ENCODE results near the gene OMP. TPM values are rescaled to one million over a fixed set of nuclear protein-coding genes. Genes with fewer than 3 reads are reported as not detected.

Gene OMP
- total and polyA plus RNA-seq, 2 donors (not counting 3 experiments of a cell fraction or from before 2014, with no cell fraction given) = 0.80 TPM; not detected in 1

GRCh38 chr11:77127920-77128691, 25.5 kb downstream of the OMP start, which contains the start of gene MYO7A:
Gene MYO7A, plus strand, starts transcription at chr11:77128246. Its CDS starts 2,389 bp downstream, at chr11:77130635.
- no peak for FAIRE-seq
- peak; percentile 26 for DNase-seq (ENCODE audit: low read depth, low spot score)
- Histone ChIP-seq H3K4me2 (ENCODE audit: insufficient read depth, low read length) (peak within 1 kb of the TSS; percentile 70), H3K9me3 (replicated peaks; ENCODE audit: control insufficient read depth, insufficient read depth, low read length) (no peaks in the 10 kb centered on the region), H3K9ac (replicated peaks; ENCODE audit: extremely low read depth, insufficient read depth, low read length) (no peak within 1 kb of the TSS), H2AFZ (ENCODE audit: low read depth, low read length) (peak within 1 kb of the TSS; percentile 85), H3K4me3 (replicated peaks in 1 of 3; ENCODE audit: insufficient read depth in 1 of 3, low read depth in 1 of 3, low read length in 3 of 3) (peak within 1 kb of the TSS in 2 of 3 experiments; percentile 23 to 24), H3K9me1 (replicated peaks; ENCODE audit: control insufficient read depth, extremely low read depth, insufficient read depth, low read length) (no peaks in the 10 kb centered on the region), H4K20me1 (replicated peaks; ENCODE audit: control insufficient read depth, extremely low read depth, insufficient read depth, low read length) (no peaks in the 10 kb centered on the region), H3K4me1 (ENCODE audit: control insufficient read depth, extremely low read depth, insufficient read depth, low read length) (peaks cover 10% of the 10 kb centered on the region), H3K36me3 (ENCODE audit: control insufficient read depth in 2 of 2, extremely low read depth in 1 of 2, insufficient read depth in 2 of 2, low read length in 2 of 2) (peaks cover 0 to 3% of the 10 kb centered on the region in 2 experiments), H3K79me2 (ENCODE audit: control insufficient read depth, insufficient read depth, low read length) (no peaks in the 10 kb centered on the region), H3K27ac (ENCODE audit: insufficient read depth, low read depth, low read length) (no peak within 1 kb of the TSS), H3K27me3 (ENCODE audit: control insufficient read depth in 2 of 2, insufficient read depth in 2 of 2, low read length in 2 of 2) (no peaks in the 10 kb centered on the region)
- intact Hi-C loops (cut with micrococcal nuclease) = loop anchor here (1.0 kb wide), 3 partner anchors 60 to 491 kb away; no protein-coding TSS in a partner anchor
- BruUV-seq (replicated peaks) = no TSS peak
- dilution Hi-C loops (cut with MboI; ENCODE audit: extremely low pct_ligation_motif_present, low sequenced_read_pairs) = no loop called here
- CTCF ChIA-PET = interaction anchor here (1.1 to 7.4 kb wide), 28 partner anchors 8 to 491 kb away, joined by 3 to 309 read pairs (median 12); no protein-coding TSS in a partner anchor
- TF ChIP-seq MYC (IDR thresholded peaks at IDR 0.05; ENCODE audit: low read depth, low read length) (no peak), CTCF (IDR thresholded peaks at IDR 0.05; ENCODE audit: extremely low read depth in 1 of 2, insufficient read depth in 1 of 2, low read depth in 1 of 2, low read length in 2 of 2) (no peak), MAX (IDR thresholded peaks at IDR 0.05; ENCODE audit: insufficient read depth, insufficient read length) (no peak), GATA2 (IDR thresholded peaks at IDR 0.05; ENCODE audit: insufficient read depth, insufficient read length, low read depth, low read length) (no peak), JUN (IDR thresholded peaks at IDR 0.05; ENCODE audit: borderline replicate concordance, insufficient read depth, insufficient read length, low read depth) (no peak), POLR2A (IDR thresholded peaks at IDR 0.05; ENCODE audit: low read depth, low read length) (no peak), EZH2 (IDR thresholded peaks at IDR 0.05; ENCODE audit: borderline replicate concordance, low read depth, low read length, severe bottlenecking) (no peak), POLR2AphosphoS5 (IDR thresholded peaks at IDR 0.05; ENCODE audit: insufficient read depth, low read depth, low read length) (no peak), FOS (IDR thresholded peaks at IDR 0.05; ENCODE audit: borderline replicate concordance, insufficient read depth, low read length) (no peak)
- POLR2A ChIA-PET = no interaction called here

Measured in endothelial cell of umbilical vein (primary cell).